ENCODE measurements around the gene RSRC1.

DNA sequence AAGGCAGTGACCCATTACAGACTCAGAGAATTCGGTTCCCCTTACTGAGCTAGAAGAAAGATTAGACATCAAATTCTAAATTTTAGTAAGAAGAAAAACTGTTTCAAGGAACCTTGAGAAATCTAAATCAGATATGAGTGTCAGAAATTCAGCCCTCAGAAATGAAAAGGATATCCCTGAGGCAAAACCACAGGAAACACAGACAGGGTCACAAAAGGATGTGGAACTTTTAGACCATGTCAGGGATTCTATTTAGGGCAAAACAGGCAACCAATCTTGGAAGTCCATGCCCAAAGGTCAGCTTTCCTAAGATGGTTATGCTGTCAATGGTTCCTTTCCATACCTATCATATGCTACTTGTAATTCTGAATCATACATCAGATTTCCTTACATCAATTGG lies 35.3 kb upstream of the RSRC1 start:
- TF ChIP-seq CTCF (IDR thresholded peaks at IDR 0.05): no peak
- no peak for TF ChIP-seq EZH2 (IDR thresholded peaks at IDR 0.05)
- TF ChIP-seq EZH2phosphoT487 (IDR thresholded peaks at IDR 0.05): no peak

Data from neural progenitor cell (in vitro differentiated cells).